ENCODE data around the gene MLIP.

The MLIP gene

GRCh38 chr6:54070025-54070424, 41.2 kb upstream of the MLIP start:
- Histone ChIP-seq H3K27me3 (ENCODE audit: insufficient read depth, poor library complexity, severe bottlenecking) (no peaks in the 10 kb centered on the region), H3K27ac (replicated peaks) (no peak overlapping the region), H3K4me3 (replicated peaks; ENCODE audit: insufficient read depth, low read length) (no peak overlapping the region)
- no peak for DNase-seq (ENCODE audit: low read depth in 1 of 2, low spot score in 1 of 2)
- TF ChIP-seq GABPA (IDR thresholded peaks at IDR 0.05; ENCODE audit: low read depth) (no peak), SPI1 (IDR thresholded peaks at IDR 0.05; ENCODE audit: borderline replicate concordance, low read depth) (no peak), REST (IDR thresholded peaks at IDR 0.05; ENCODE audit: insufficient replicate concordance, low read depth) (no peak), POLR2AphosphoS5 (IDR thresholded peaks at IDR 0.05; ENCODE audit: low read depth) (no peak), CTCF (IDR thresholded peaks at IDR 0.05; ENCODE audit: insufficient read depth, low read length) (no peak)

GRCh38 chr6:54071821-54072340, 39.4 kb upstream of the MLIP start:
- no peak for TF ChIP-seq GABPA (IDR thresholded peaks at IDR 0.05; ENCODE audit: low read depth)
- no peak for TF ChIP-seq SPI1 (IDR thresholded peaks at IDR 0.05; ENCODE audit: borderline replicate concordance, low read depth)
- TF ChIP-seq CTCF (IDR thresholded peaks at IDR 0.05; ENCODE audit: insufficient read depth, low read length), result no peak
- no peak for TF ChIP-seq POLR2AphosphoS5 (IDR thresholded peaks at IDR 0.05; ENCODE audit: low read depth)
- no peak for TF ChIP-seq REST (IDR thresholded peaks at IDR 0.05; ENCODE audit: insufficient replicate concordance, low read depth)
- Histone ChIP-seq H3K27me3 (ENCODE audit: insufficient read depth, poor library complexity, severe bottlenecking) (no peaks in the 10 kb centered on the region), H3K4me3 (replicated peaks; ENCODE audit: insufficient read depth, low read length) (no peak overlapping the region), H3K27ac (replicated peaks) (no peak overlapping the region)
- DNase-seq (ENCODE audit: low read depth in 1 of 2, low spot score in 1 of 2), result no peak

GRCh38 chr6:54072635-54073313, 38.5 kb upstream of the MLIP start:
- H3K27me3 ChIP-seq (ENCODE audit: insufficient read depth, poor library complexity, severe bottlenecking), result no peaks in the 10 kb centered on the region
- H3K4me3 ChIP-seq (replicated peaks; ENCODE audit: insufficient read depth, low read length), result no peak overlapping the region
- H3K27ac ChIP-seq (replicated peaks), result no peak overlapping the region
- DNase-seq (ENCODE audit: low read depth in 1 of 2, low spot score in 1 of 2), result no peak
- no peak for TF ChIP-seq REST (IDR thresholded peaks at IDR 0.05; ENCODE audit: insufficient replicate concordance, low read depth)
- TF ChIP-seq CTCF (IDR thresholded peaks at IDR 0.05; ENCODE audit: insufficient read depth, low read length), result no peak
